HepG2 (cell line): ENCODE data around the gene EVL. TPM values are rescaled to one million over a fixed set of nuclear protein-coding genes. Genes with fewer than 3 reads are reported as not detected.
A peak's percentile ranks its signal among the peaks of the same experiment; 100 is the strongest.

ENCODE experiments used
- ATRX ChIP-seq: sonication (generic); formaldehyde crosslinking; IDR thresholded peaks from 2 replicates; pipeline ENCODE4 v1.4.0; 2020; ENCODE audit warnings: missing genetic modification reagents, borderline replicate concordance
- HES4 ChIP-seq: sonication (generic); formaldehyde crosslinking; IDR thresholded peaks from 2 replicates; pipeline ENCODE4 v1.9.0; 2021; ENCODE audit warnings: mild to moderate bottlenecking, missing genetic modification reagents, borderline replicate concordance
- HNF4A ChIP-seq: sonication (generic); formaldehyde crosslinking; IDR thresholded peaks from 2 replicates; pipeline ENCODE4 v1.4.0; 2020; ENCODE audit warnings: missing genetic modification reagents
- KLF15 ChIP-seq: sonication (generic); formaldehyde crosslinking; IDR thresholded peaks from 2 replicates; pipeline ENCODE4 v1.8.1; 2023; ENCODE audit warnings: borderline replicate concordance, mild to moderate bottlenecking, inconsistent platforms, missing genetic modification reagents, mixed read lengths
- MED13 ChIP-seq: sonication (generic); formaldehyde crosslinking; IDR thresholded peaks from 2 replicates; pipeline ENCODE4 v1.5.0; 2020; ENCODE audit warnings: missing genetic modification reagents
- MED8 ChIP-seq: sonication (generic); formaldehyde crosslinking; IDR thresholded peaks from 2 replicates; pipeline ENCODE4 v1.8.1; 2023; ENCODE audit warnings: mild to moderate bottlenecking, missing genetic modification reagents; ENCODE audit not compliant: insufficient replicate concordance
- MNT ChIP-seq: fragments of 450-650 bp; IDR thresholded peaks from 2 replicates; pipeline ENCODE4 v1.6.1; 2016
- MYNN ChIP-seq: sonication (generic); formaldehyde crosslinking; IDR thresholded peaks from 2 replicates; pipeline ENCODE4 v1.4.0; 2020; ENCODE audit warnings: mild to moderate bottlenecking, low read depth, missing genetic modification reagents
- RBM39 ChIP-seq: fragments of 200-400 bp; formaldehyde crosslinking; IDR thresholded peaks from one replicate; pipeline ENCODE4 v1.6.1; 2018; ENCODE audit warnings: antibody characterized with exemption, mild to moderate bottlenecking, low read depth, low read length; ENCODE audit not compliant: poor library complexity, severe bottlenecking
- SIX1 ChIP-seq: sonication (generic); formaldehyde crosslinking; IDR thresholded peaks from 2 replicates; pipeline ENCODE4 v1.4.0; 2020; ENCODE audit warnings: missing genetic modification reagents, borderline replicate concordance
- ZBTB43 ChIP-seq: sonication (generic); formaldehyde crosslinking; conservative IDR thresholded peaks from 2 replicates; pipeline ENCODE4 v1.4.0; 2020; ENCODE audit warnings: missing genetic modification reagents
- ZC3H4 ChIP-seq: sonication (generic); formaldehyde crosslinking; IDR thresholded peaks from 2 replicates; pipeline ENCODE4 v1.4.0; 2020; ENCODE audit warnings: missing genetic modification reagents, borderline replicate concordance
- ZKSCAN8 ChIP-seq: IDR thresholded peaks from 2 replicates; pipeline ENCODE4 v1.6.1; 2016; ENCODE audit warnings: borderline replicate concordance, missing genetic modification reagents, missing compliant biosample characterization
- ZNF256 ChIP-seq: sonication (generic); formaldehyde crosslinking; conservative IDR thresholded peaks from 2 replicates; pipeline ENCODE4 v1.4.0; 2020; ENCODE audit warnings: missing genetic modification reagents
- ZNF558 ChIP-seq: sonication (generic); formaldehyde crosslinking; IDR thresholded peaks from 2 replicates; pipeline ENCODE4 v1.9.0; 2022; ENCODE audit warnings: mild to moderate bottlenecking, missing genetic modification reagents, borderline replicate concordance
- ZNF614 ChIP-seq: IDR thresholded peaks from 2 replicates; pipeline ENCODE4 v1.6.1; 2018; ENCODE audit warnings: missing biosample characterization, missing genetic modification reagents, inconsistent platforms, borderline replicate concordance
- ZNF652 ChIP-seq: IDR thresholded peaks from 2 replicates; pipeline ENCODE4 v1.6.1; 2016; ENCODE audit warnings: low read depth, borderline replicate concordance
- ZNF674 ChIP-seq: sonication (generic); formaldehyde crosslinking; IDR thresholded peaks from 2 replicates; pipeline ENCODE4 v1.5.0; 2020; ENCODE audit warnings: low read depth, mild to moderate bottlenecking, missing genetic modification reagents
- polyA plus RNA-seq, 8 experiments: library from polyadenylated mRNA; depleted of rRNA in 3 of 8; stranded (reverse) in 7 of 8; unstranded in 1 of 8; fragments of >200 nt; fragmentation: Illumina TruSeq in 4 of 8; extraction: Trizol in 4 of 8; gene quantifications; 2 replicates each; pipeline versions ENCODE4 v1.2.1 to v1.2.3, GENCODE V29; 2011 to 2016; ENCODE audit warnings: low read depth in 4 of 8, missing spikeins in 1 of 8, mixed read lengths in 1 of 8; ENCODE audit not compliant: insufficient read depth in 1 of 8
- total RNA-seq, 5 experiments: library from RNA; depleted of rRNA; stranded (reverse); fragments of >200 nt; fragmentation: Illumina TruSeq; extraction: Trizol; gene quantifications; 2 replicates each; pipeline ENCODE4 v1.2.3, GENCODE V29; 2016; ENCODE audit warnings: low read depth in 1 of 5
- TF ChIP-seq, protein P1 (sequence below): sonication (generic); formaldehyde crosslinking; IDR thresholded peaks from 2 replicates; pipeline ENCODE4 v1.4.0; 2020; ENCODE audit warnings: missing genetic modification reagents; ENCODE audit errors: not compliant biosample characterization
- TF ChIP-seq, protein P2 (sequence below), 2 experiments: sonication (generic) in 1 of 2; formaldehyde crosslinking in 1 of 2; IDR thresholded peaks; 2 replicates each; pipeline versions ENCODE4 v1.4.0 to v1.6.1; 2016 to 2020; ENCODE audit warnings: borderline replicate concordance in 1 of 2, low read depth in 1 of 2, mild to moderate bottlenecking in 1 of 2, missing genetic modification reagents in 1 of 2

Gene EVL
- total and polyA plus RNA-seq, 2 of the 13 experiments (the other 11 are each of a cell fraction or from before 2014, with no cell fraction given): 15.1 to 31.2 TPM

- 0 out of 2 replicates have a peak, but pooled peaks have one; percentile 17 for TF ChIP-seq MED13 (CRISPR knock-in tag)
- peak; percentile 31; the same call in 1 of the 2 replicates for TF ChIP-seq ZBTB43
- peak; percentile 28 for TF ChIP-seq MED8
- peak; percentile 87 for TF ChIP-seq HNF4A (CRISPR knock-in tag)
- no peak for TF ChIP-seq ATRX
- no peak for TF ChIP-seq ZC3H4 (CRISPR knock-in tag)
- TF ChIP-seq, protein P1, sequence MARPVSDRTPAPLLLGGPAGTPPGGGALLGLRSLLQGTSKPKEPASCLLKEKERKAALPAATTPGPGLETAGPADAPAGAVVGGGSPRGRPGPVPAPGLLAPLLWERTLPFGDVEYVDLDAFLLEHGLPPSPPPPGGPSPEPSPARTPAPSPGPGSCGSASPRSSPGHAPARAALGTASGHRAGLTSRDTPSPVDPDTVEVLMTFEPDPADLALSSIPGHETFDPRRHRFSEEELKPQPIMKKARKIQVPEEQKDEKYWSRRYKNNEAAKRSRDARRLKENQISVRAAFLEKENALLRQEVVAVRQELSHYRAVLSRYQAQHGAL (CRISPR knock-in tag): no peak
- peak; percentile 63; the same call in 1 of the 2 replicates for TF ChIP-seq ZKSCAN8 (CRISPR knock-in tag)
- TF ChIP-seq ZNF674 (CRISPR knock-in tag): 0 out of 2 replicates have a peak, but pooled peaks have one; percentile 45
- TF ChIP-seq HES4 (CRISPR knock-in tag): 0 out of 2 replicates have a peak, but pooled peaks have one; percentile 49
- 0 out of 2 replicates have a peak, but pooled peaks have one; percentile 25 for TF ChIP-seq ZNF256 (CRISPR knock-in tag)
- TF ChIP-seq ZNF652 (CRISPR knock-in tag): no peak; the same call in 1 of the 2 replicates
- peak; percentile 33; the same call in 1 of the 2 replicates for TF ChIP-seq ZNF614 (CRISPR knock-in tag)
- TF ChIP-seq RBM39: no peak
- TF ChIP-seq, protein P2, sequence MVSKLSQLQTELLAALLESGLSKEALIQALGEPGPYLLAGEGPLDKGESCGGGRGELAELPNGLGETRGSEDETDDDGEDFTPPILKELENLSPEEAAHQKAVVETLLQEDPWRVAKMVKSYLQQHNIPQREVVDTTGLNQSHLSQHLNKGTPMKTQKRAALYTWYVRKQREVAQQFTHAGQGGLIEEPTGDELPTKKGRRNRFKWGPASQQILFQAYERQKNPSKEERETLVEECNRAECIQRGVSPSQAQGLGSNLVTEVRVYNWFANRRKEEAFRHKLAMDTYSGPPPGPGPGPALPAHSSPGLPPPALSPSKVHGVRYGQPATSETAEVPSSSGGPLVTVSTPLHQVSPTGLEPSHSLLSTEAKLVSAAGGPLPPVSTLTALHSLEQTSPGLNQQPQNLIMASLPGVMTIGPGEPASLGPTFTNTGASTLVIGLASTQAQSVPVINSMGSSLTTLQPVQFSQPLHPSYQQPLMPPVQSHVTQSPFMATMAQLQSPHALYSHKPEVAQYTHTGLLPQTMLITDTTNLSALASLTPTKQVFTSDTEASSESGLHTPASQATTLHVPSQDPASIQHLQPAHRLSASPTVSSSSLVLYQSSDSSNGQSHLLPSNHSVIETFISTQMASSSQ (IDR thresholded peaks at IDR 0.05; ENCODE audit: low read depth): no peak
- TF ChIP-seq, protein P2 (CRISPR knock-in tag; IDR thresholded peaks at IDR 0.05; ENCODE audit: borderline replicate concordance): peak; percentile 50; the same call in 1 of the 2 replicates
- TF ChIP-seq MYNN (CRISPR knock-in tag): 0 out of 2 replicates have a peak, but pooled peaks have one; percentile 46
- TF ChIP-seq SIX1 (CRISPR knock-in tag): 0 out of 2 replicates have a peak, but pooled peaks have one; percentile 12
- TF ChIP-seq MNT: peak; percentile 31
- peak; percentile 53; the same call in 1 of the 2 replicates for TF ChIP-seq KLF15 (CRISPR knock-in tag)
- TF ChIP-seq ZNF558: peak; percentile 81; the same call in 1 of the 2 replicates
Measured at GRCh38 chr14:100192672-100193416, 127.6 kb downstream of the EVL start (continued).
